A549 (cell line): ENCODE measurements around the gene GABBR1. TPM values are rescaled to one million over a fixed set of nuclear protein-coding genes. Genes with fewer than 3 reads are reported as not detected.

Experiments used
- ATAC-seq, 2 experiments: fragments of 200-7000 bp in 1 of 2; fragments of >200 bp in 1 of 2; cut with Nextera tagmentation in 1 of 2; cut with Tn5 transposase in 1 of 2; 3 replicates each; pipeline versions ENCODE4 v1.8.0 to v1.9.1; 2018 to 2020; ENCODE audit warnings: mild to moderate bottlenecking in 1 of 2, moderate library complexity in 1 of 2
- CTCF ChIA-PET: fragments of 300-600 bp; sonication (Branson Sonifier 250); formaldehyde crosslinking; extraction: SDS; loops from one replicate; lab custom pipeline; 2021; ENCODE audit warnings: antibody characterized with exemption, inconsistent platforms; lab: Yijun Ruan, JAX
- POLR2A ChIA-PET: fragments of 350-600 bp; formaldehyde crosslinking; extraction: SDS; loops from one replicate; lab custom pipeline; 2021; ENCODE audit warnings: antibody characterized with exemption, inconsistent platforms; lab: Yijun Ruan, JAX
- DNase-seq, 2 experiments: peaks; one replicate each; pipeline versions ENCODE4 v3.0.0 to v3.0.0-alpha.2; 2011 to 2016; ENCODE audit warnings: low read depth in 1 of 2, low spot score in 1 of 2
- FAIRE-seq: peaks from 2 replicates; lab custom pipeline; 2011; peaks lifted over from hg19 to GRCh38; lab: Jason Lieb, UNC
- H3K27ac ChIP-seq, 2 experiments: fragments of >200 bp; sonication (Bioruptor Twin); formaldehyde crosslinking; 3 replicates each; pipeline ENCODE4 v1.5.1; 2016 to 2017
- H3K4me1 ChIP-seq: fragments of >200 bp; sonication (Bioruptor Twin); formaldehyde crosslinking; 3 replicates; pipeline ENCODE4 v1.6.1; 2016
- H3K4me2 ChIP-seq: fragments of >200 bp; sonication (Bioruptor Twin); formaldehyde crosslinking; 3 replicates; pipeline ENCODE4 v1.6.1; 2016
- H3K4me3 ChIP-seq: fragments of >200 bp; sonication (Bioruptor Twin); formaldehyde crosslinking; 3 replicates; pipeline ENCODE4 v1.5.1; 2016
- H3K9me3 ChIP-seq: fragments of >200 bp; sonication (Bioruptor Twin); formaldehyde crosslinking; 3 replicates; pipeline ENCODE4 v1.6.1; 2016
- EHMT2 ChIP-seq: fragments of 200-600 bp; sonication (generic); IDR thresholded peaks from 2 replicates; pipeline ENCODE4 v1.6.1; 2016; ENCODE audit warnings: antibody characterized with exemption, low read depth, mild to moderate bottlenecking, moderate library complexity
- EP300 ChIP-seq, 2 experiments: fragments of >200 bp; sonication (Bioruptor Twin); formaldehyde crosslinking; IDR thresholded peaks; 2 replicates in 1 of 2; 3 replicates in 1 of 2; pipeline ENCODE4 v1.6.1; 2016 to 2017
- HOXB5 ChIP-seq: fragments of 250-450 bp; sonication (Bioruptor Pico); IDR thresholded peaks from 2 replicates; pipeline ENCODE4 v1.5.0; 2020; ENCODE audit warnings: mild to moderate bottlenecking, moderate library complexity
- KDM1A ChIP-seq: fragments of 200-600 bp; sonication (generic); IDR thresholded peaks from 2 replicates; pipeline ENCODE4 v1.6.1; 2016; ENCODE audit warnings: low read depth, mild to moderate bottlenecking
- NPAS2 ChIP-seq: fragments of 250-450 bp; sonication (Bioruptor Pico); IDR thresholded peaks from 2 replicates; pipeline ENCODE4 v1.8.0; 2022; ENCODE audit warnings: mild to moderate bottlenecking, moderate library complexity, borderline replicate concordance
- RAD21 ChIP-seq, 2 experiments: fragments of >200 bp in 1 of 2; sonication (Bioruptor Twin) in 1 of 2; formaldehyde crosslinking in 1 of 2; IDR thresholded peaks in 1 of 2; conservative IDR thresholded peaks in 1 of 2; 2 replicates in 1 of 2; 3 replicates in 1 of 2; pipeline ENCODE4 v1.6.1; 2012 to 2018; ENCODE audit warnings: inconsistent platforms in 1 of 2
- ZFP36 ChIP-seq: fragments of 450-650 bp; IDR thresholded peaks from 2 replicates; pipeline ENCODE4 v1.6.1; 2014; ENCODE audit warnings: borderline replicate concordance; ENCODE audit not compliant: partially characterized antibody
- WGBS: methylation state at CpG from one replicate; pipeline ENCODE4 v1.1.6; 2017; ENCODE audit errors: missing lambda C conversion rate; 5-methylcytosine and 5-hydroxymethylcytosine counted together
- polyA plus RNA-seq, 4 experiments: library from polyadenylated mRNA; depleted of rRNA in 3 of 4; stranded (reverse); fragments of >200 nt; fragmentation: RNase III in 1 of 4; extraction: RNeasy Plus Mini Kit Qiagen cat#74134 plus additional on column Dnase treatment in 1 of 4; gene quantifications; 2 replicates in 3 of 4; 3 replicates in 1 of 4; pipeline ENCODE4 v1.2.3, GENCODE V29; 2011 to 2017
- TF ChIP-seq, protein P1 (sequence below): fragments of 150-350 bp; IDR thresholded peaks from 2 replicates; pipeline ENCODE4 v1.6.1; 2014; ENCODE audit warnings: low read depth, mild to moderate bottlenecking, low read length
- TF ChIP-seq, protein P2 (sequence below): fragments of >200 bp; sonication (Bioruptor Twin); formaldehyde crosslinking; IDR thresholded peaks from 3 replicates; pipeline ENCODE4 v1.6.1; 2016
- TF ChIP-seq, protein P3 (sequence below): fragments of >200 bp; sonication (Bioruptor Twin); formaldehyde crosslinking; IDR thresholded peaks from 3 replicates; pipeline ENCODE4 v1.5.1; 2016
- TF ChIP-seq, protein P4 (sequence below): fragments of 450-650 bp; IDR thresholded peaks from 2 replicates; pipeline ENCODE4 v1.6.1; 2014; ENCODE audit warnings: antibody characterized with exemption
- TF ChIP-seq, protein P5 (sequence below): fragments of 200-600 bp; sonication (generic); IDR thresholded peaks from 2 replicates; pipeline ENCODE4 v1.6.1; 2016; ENCODE audit warnings: antibody characterized with exemption, mild to moderate bottlenecking, moderate library complexity
- TF ChIP-seq, protein P6 (sequence below): IDR thresholded peaks from 2 replicates; pipeline ENCODE4 v1.6.1; 2012
- TF ChIP-seq, protein P7 (sequence below): fragments of 250-450 bp; sonication (Bioruptor Pico); IDR thresholded peaks from 2 replicates; pipeline ENCODE4 v1.5.0; 2021; ENCODE audit warnings: mild to moderate bottlenecking, moderate library complexity, borderline replicate concordance

Gene GABBR1
- polyA plus RNA-seq, 2 of the 4 experiments (the other 2 are of a cell fraction): 6.8 to 9.0 TPM

DNA sequence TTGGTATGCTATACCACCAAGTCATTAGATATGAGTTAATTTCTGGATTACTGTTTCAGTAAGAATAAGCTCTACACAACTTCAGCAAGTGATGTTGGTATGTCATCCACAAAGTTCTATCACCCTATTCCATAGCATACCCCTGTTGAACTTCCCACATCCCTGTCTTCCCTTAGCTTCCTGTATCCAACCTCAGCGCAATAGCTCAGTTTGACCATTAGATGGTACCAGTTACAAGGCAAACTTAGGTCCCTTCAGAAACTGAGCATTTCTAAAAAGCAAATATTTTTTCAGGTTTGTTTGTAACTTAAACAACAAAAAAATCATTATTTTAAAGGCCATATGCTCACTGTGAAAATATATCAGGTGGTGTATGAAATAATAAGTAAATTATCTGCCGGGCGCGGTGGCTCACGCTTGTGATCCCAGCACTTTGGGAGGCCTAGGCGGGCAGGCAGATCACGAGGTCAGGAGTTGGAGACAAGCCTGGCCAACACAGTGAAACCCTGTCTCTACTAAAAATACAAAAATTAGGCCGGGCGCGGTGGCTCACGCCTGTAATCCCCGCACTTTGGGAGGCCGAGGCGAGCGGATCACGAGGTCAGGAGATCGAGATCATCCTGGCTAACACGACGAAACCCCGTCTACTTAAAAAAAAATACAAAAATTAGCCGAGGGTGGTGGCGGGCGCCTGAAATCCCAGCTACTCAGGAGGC, 15.1 kb upstream of the GABBR1 start:
- Histone ChIP-seq H3K9me3 (no peaks in the 10 kb centered on the region), H3K27ac (no peak overlapping the region), H3K4me2 (no peak overlapping the region), H3K4me1 (no peaks in the 10 kb centered on the region), H3K4me3 (no peak overlapping the region)
- peak in 1 of 2 experiments; percentile 50; a peak in 2 of 6 replicates for ATAC-seq
- CTCF ChIA-PET: interaction anchor here (0.6 to 12.2 kb wide), 8 partner anchors 9 to 186 kb away, joined by 3 to 183 read pairs (median 4); partner anchors contain the start of genes GABBR1 and MOG
- DNase-seq: peak; percentile 43 to 45
- POLR2A ChIA-PET: interaction anchor here (0.9 kb wide), 1 partner anchor 13 kb away, joined by 5 read pairs; no protein-coding TSS in a partner anchor
- no peak for TF ChIP-seq NPAS2 (CRISPR knock-in tag)
- peak; percentile 39 to 46; a peak in 4 of 5 replicates for TF ChIP-seq RAD21 (conservative IDR thresholded peaks at IDR 0.05 in 1 of 2, IDR thresholded peaks at IDR 0.05 in 1 of 2)
- TF ChIP-seq, protein P1, sequence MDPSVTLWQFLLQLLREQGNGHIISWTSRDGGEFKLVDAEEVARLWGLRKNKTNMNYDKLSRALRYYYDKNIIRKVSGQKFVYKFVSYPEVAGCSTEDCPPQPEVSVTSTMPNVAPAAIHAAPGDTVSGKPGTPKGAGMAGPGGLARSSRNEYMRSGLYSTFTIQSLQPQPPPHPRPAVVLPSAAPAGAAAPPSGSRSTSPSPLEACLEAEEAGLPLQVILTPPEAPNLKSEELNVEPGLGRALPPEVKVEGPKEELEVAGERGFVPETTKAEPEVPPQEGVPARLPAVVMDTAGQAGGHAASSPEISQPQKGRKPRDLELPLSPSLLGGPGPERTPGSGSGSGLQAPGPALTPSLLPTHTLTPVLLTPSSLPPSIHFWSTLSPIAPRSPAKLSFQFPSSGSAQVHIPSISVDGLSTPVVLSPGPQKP: no peak
- no peak for TF ChIP-seq EHMT2
- TF ChIP-seq, protein P2, sequence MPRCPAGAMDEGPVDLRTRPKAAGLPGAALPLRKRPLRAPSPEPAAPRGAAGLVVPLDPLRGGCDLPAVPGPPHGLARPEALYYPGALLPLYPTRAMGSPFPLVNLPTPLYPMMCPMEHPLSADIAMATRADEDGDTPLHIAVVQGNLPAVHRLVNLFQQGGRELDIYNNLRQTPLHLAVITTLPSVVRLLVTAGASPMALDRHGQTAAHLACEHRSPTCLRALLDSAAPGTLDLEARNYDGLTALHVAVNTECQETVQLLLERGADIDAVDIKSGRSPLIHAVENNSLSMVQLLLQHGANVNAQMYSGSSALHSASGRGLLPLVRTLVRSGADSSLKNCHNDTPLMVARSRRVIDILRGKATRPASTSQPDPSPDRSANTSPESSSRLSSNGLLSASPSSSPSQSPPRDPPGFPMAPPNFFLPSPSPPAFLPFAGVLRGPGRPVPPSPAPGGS: no peak
- TF ChIP-seq, protein P3, sequence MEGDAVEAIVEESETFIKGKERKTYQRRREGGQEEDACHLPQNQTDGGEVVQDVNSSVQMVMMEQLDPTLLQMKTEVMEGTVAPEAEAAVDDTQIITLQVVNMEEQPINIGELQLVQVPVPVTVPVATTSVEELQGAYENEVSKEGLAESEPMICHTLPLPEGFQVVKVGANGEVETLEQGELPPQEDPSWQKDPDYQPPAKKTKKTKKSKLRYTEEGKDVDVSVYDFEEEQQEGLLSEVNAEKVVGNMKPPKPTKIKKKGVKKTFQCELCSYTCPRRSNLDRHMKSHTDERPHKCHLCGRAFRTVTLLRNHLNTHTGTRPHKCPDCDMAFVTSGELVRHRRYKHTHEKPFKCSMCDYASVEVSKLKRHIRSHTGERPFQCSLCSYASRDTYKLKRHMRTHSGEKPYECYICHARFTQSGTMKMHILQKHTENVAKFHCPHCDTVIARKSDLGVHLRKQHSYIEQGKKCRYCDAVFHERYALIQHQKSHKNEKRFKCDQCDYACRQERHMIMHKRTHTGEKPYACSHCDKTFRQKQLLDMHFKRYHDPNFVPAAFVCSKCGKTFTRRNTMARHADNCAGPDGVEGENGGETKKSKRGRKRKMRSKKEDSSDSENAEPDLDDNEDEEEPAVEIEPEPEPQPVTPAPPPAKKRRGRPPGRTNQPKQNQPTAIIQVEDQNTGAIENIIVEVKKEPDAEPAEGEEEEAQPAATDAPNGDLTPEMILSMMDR: peak; percentile 32; the same call in 2 of the 3 replicates
- WGBS: 88% methylated on average over 23 of the region's 23 CpGs
- no peak for FAIRE-seq

DNA sequence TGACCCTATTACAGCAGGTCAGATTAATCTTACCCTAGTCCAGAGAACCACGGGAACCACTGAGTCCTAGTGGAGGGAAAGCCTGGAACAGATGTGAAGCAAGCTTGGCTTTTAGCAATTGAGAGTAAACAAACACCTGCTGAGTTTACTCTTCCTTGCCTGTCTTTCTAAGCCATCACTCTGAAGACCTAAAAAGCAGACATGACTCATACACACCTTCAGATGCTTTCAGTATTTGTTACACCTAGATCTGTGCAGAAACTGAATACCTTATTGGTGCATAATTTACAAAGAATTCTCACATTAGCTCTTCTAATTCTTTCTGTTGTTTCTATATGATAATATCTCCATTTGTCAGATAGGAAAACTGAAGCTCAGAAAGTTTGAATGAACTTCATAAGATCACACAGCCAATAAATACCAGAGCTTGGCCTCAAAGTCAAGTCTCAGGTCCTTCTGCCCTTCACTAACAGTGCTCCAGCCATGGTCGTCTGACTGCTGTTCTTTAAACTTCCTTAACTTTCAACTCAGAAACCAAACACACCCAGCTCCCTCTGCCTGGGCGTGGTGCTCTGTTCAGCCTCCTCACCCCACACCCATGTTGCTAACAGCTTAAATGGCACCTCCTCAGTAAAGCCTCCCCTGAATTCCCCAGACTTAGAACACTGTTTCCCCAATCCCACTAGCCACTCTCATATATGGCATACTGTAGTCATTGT, 8.6 kb upstream of the GABBR1 start:
- no peak overlapping the region for H3K4me3 ChIP-seq
- no peak overlapping the region for H3K27ac ChIP-seq
- no peak for TF ChIP-seq RAD21 (conservative IDR thresholded peaks at IDR 0.05 in 1 of 2, IDR thresholded peaks at IDR 0.05 in 1 of 2)
- TF ChIP-seq, protein P4, sequence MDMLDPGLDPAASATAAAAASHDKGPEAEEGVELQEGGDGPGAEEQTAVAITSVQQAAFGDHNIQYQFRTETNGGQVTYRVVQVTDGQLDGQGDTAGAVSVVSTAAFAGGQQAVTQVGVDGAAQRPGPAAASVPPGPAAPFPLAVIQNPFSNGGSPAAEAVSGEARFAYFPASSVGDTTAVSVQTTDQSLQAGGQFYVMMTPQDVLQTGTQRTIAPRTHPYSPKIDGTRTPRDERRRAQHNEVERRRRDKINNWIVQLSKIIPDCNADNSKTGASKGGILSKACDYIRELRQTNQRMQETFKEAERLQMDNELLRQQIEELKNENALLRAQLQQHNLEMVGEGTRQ: no peak
- 8% methylated on average over 3 of the region's 3 CpGs for WGBS
- FAIRE-seq (no peak), DNase-seq (no peak), ATAC-seq (no peak)
- CTCF ChIA-PET: interaction anchor here (18.2 kb wide), 1 partner anchor 9 kb away, joined by 183 read pairs; no protein-coding TSS in a partner anchor
- peak overlapping the region; percentile 3; the same call in 1 of the 3 replicates for H3K4me2 ChIP-seq
- 0 out of 3 replicates have a peak, but pooled peaks cover 9% of the 10 kb centered on the region for H3K4me1 ChIP-seq
- H3K9me3 ChIP-seq: no peaks in the 10 kb centered on the region
- POLR2A ChIA-PET: no interaction called here

DNA sequence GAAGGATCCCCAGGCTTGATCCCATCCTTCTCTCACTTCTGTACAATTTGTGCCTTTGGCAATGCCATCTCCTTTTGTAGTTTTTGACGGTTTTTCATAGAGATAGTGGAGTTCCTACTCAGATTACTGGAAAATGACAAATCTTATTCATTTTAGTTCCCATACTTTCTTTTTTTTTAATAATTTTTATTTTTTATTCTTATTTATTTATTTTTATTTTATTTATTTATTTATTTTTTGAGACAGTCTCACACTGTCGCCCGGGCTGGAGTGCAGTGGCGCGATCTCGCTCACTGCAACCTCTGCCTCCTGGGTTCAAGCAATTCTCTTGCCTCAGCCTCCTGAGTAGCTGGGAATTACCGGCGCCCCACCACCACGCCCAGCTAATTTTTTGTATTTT, 4.3 kb upstream of the GABBR1 start:
- Histone ChIP-seq H3K4me2 (no peak overlapping the region), H3K4me1 (0 out of 3 replicates have a peak, but pooled peaks cover 9% of the 10 kb centered on the region), H3K9me3 (no peaks in the 10 kb centered on the region), H3K27ac (no peak overlapping the region), H3K4me3 (no peak overlapping the region)
- 89% methylated on average over 9 of the region's 9 CpGs for WGBS
- ChIA-PET POLR2A (no interaction called here), CTCF (interaction anchor here (18.2 kb wide), 1 partner anchor 13 kb away, joined by 183 read pairs; no protein-coding TSS in a partner anchor)
- no peak for FAIRE-seq
- DNase-seq: no peak
- no peak for ATAC-seq
- TF ChIP-seq, protein P5, sequence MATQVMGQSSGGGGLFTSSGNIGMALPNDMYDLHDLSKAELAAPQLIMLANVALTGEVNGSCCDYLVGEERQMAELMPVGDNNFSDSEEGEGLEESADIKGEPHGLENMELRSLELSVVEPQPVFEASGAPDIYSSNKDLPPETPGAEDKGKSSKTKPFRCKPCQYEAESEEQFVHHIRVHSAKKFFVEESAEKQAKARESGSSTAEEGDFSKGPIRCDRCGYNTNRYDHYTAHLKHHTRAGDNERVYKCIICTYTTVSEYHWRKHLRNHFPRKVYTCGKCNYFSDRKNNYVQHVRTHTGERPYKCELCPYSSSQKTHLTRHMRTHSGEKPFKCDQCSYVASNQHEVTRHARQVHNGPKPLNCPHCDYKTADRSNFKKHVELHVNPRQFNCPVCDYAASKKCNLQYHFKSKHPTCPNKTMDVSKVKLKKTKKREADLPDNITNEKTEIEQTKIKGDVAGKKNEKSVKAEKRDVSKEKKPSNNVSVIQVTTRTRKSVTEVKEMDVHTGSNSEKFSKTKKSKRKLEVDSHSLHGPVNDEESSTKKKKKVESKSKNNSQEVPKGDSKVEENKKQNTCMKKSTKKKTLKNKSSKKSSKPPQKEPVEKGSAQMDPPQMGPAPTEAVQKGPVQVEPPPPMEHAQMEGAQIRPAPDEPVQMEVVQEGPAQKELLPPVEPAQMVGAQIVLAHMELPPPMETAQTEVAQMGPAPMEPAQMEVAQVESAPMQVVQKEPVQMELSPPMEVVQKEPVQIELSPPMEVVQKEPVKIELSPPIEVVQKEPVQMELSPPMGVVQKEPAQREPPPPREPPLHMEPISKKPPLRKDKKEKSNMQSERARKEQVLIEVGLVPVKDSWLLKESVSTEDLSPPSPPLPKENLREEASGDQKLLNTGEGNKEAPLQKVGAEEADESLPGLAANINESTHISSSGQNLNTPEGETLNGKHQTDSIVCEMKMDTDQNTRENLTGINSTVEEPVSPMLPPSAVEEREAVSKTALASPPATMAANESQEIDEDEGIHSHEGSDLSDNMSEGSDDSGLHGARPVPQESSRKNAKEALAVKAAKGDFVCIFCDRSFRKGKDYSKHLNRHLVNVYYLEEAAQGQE: no peak
- no peak for TF ChIP-seq RAD21 (conservative IDR thresholded peaks at IDR 0.05 in 1 of 2, IDR thresholded peaks at IDR 0.05 in 1 of 2)
- TF ChIP-seq KDM1A: no peak
- TF ChIP-seq, protein P1: no peak
- no peak for TF ChIP-seq ZFP36
- TF ChIP-seq, protein P6, sequence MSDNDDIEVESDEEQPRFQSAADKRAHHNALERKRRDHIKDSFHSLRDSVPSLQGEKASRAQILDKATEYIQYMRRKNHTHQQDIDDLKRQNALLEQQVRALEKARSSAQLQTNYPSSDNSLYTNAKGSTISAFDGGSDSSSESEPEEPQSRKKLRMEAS: no peak
- no peak for TF ChIP-seq HOXB5 (CRISPR knock-in tag)
- TF ChIP-seq, protein P7, sequence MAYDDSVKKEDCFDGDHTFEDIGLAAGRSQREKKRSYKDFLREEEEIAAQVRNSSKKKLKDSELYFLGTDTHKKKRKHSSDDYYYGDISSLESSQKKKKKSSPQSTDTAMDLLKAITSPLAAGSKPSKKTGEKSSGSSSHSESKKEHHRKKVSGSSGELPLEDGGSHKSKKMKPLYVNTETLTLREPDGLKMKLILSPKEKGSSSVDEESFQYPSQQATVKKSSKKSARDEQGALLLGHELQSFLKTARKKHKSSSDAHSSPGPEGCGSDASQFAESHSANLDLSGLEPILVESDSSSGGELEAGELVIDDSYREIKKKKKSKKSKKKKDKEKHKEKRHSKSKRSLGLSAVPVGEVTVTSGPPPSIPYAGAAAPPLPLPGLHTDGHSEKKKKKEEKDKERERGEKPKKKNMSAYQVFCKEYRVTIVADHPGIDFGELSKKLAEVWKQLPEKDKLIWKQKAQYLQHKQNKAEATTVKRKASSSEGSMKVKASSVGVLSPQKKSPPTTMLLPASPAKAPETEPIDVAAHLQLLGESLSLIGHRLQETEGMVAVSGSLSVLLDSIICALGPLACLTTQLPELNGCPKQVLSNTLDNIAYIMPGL (CRISPR knock-in tag): no peak
- no peak for TF ChIP-seq EP300 (IDR thresholded peaks at IDR 0.05)
